GM19463 (cell line): ENCODE data around the gene IL16.

Source experiments
- ATAC-seq: cut with Tn5 transposase; IDR thresholded peaks from one replicate; pipeline ENCODE4 v1.9.1; 2021; ENCODE audit warnings: mild to moderate bottlenecking, moderate library complexity; ENCODE audit not compliant: unreplicated experiment

The IL16 gene

DNA sequence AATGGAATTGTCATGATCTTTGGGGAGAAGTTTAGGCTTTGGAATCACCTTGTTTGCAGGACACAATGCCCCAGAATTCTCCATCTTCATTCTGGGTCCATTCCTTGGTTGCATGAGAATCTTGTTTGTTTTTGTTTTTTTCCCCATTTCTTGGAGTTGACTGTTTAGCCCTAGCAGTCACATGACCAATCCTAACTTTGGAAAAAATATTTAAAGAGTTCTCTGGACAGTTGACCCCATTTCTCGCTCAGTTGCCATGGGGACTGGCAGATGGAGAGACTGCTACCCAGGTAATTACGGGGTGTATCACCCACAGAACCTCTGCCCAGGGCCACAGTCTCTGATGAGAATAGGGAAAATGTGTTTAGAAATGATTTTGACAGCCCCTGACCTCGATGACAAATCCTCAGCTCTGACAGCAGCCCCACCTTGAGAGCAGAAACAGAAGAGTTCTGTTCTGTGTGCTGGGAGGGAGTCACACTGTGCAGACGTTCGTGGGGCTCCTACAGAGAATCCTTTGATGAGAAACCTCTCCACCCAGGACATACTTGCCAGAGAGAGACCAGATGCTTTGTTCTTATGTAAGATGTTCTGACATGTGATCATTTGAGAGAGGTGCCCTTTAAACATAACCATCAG is 57.7 kb downstream of the IL16 start:
- ATAC-seq, result no peak

DNA sequence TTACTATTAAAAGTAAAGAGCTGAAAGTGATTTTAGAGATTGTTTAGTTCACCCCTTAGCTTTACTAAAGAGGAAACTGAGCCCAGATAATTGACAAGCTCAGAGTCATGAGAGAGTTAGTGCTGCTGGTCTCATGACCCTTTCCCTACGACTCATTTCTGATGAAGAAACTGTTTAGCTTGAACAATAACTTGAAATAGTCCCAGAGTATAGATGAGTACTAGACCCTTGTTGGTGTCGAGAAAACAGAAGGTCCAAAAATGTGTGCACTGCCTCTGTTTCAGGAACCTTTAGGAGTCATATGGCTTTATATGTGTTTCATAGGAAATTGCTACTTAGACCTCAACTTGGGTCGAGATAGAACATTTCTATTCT is 58.2 kb downstream of the IL16 start:
- ATAC-seq, result no peak

DNA sequence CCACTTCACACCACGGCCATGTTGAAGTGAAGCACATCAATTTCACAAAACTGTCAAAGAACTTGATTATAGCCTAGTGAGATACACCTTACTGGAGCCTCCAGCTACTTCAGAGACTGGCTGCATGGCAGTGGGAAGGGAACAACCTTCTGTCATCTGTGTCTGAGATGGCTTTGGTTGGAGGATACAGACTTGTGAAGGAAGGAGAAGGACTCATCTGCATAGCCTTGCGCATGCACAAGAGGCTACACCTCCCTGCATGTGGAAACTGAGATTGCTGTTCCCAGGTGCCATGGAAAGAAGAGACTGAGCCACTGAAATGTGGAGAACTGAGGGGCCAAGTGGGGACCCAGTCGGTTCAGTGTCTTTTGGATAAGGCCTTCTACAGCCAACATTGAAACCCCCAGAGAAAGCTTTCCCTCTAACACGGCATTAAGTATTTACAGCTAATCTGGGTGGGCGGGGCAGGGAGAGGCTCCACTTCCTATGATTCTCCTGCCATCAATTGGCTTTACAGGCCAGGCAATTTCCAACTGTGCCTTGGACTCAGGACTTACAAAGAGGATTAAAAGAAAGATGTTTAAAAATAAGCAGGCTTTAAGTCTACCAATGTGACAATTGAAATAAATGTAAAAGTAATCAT is 58.8 kb downstream of the IL16 start:
- no peak for ATAC-seq

DNA sequence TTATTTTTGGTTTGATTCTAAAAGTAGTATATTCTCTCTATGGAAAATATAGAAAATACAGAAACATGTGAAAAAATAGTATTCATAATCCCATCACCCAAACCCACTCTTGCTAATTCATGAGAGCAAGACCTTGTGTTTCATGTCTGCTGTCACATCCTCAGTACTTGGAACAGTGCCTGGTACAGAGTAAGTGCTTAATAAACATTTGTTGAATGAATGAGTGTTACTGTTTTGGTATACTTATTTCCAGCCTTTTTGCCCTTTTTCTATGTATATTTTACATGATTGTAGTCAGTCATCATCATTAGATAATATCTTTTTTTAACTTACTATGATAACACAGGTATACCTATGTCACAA is 59.3 kb downstream of the IL16 start:
- ATAC-seq, result no peak

GRCh38 chr15:81256916-81257315 is 60.2 kb downstream of the IL16 start:
- no peak for ATAC-seq

- ATAC-seq, result no peak
Observed at GRCh38 chr15:81257435-81257834, 60.8 kb downstream of the IL16 start.

DNA sequence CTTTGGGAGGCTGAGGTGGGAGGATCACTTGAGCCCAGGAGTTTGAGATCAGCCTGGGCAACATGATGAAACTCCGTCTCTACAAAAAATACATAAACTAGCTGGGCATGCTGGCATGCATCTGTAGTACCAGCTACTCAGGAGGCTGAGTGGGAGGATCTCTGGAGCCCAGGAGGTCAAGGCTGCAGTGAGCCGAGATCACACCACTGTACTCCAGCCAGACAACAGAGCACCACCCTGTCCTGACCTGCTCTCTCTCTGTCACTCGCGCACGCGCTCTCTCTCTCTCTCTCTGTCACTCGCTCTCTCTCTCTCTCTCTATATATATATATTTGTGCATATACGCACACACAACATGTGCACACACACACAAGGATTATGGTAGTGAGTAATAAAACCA is 61.8 kb downstream of the IL16 start:
- no peak for ATAC-seq

DNA sequence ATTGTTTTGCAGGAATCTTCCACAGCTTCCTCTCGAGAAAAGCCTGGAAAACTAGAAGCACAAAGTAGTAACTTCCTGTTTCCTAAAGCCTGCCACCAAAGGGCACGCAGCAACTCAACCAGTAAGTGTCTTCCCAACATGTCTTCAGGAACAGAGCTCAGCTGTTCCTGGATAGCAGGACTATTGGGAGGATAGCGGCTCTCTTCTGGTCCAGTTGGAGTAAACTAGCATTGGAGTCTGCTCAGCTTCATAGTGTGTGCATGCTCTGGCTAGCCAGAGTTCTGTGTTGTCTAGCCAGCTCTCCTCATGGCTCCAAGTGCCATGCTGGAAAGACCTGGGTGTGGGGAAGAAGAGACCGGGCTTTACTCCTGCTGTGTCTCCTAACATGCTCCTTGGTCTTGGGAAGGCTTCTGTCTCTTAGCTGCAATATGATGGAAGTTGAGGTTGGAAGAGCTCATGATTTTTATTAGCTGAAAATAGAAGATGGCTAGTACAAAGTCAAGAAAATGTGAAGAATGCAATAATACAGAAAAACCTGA is 63.1 kb downstream of the IL16 start:
- no peak for ATAC-seq

GRCh38 chr15:81261172-81261811 is 64.6 kb downstream of the IL16 start:
- no peak for ATAC-seq

DNA sequence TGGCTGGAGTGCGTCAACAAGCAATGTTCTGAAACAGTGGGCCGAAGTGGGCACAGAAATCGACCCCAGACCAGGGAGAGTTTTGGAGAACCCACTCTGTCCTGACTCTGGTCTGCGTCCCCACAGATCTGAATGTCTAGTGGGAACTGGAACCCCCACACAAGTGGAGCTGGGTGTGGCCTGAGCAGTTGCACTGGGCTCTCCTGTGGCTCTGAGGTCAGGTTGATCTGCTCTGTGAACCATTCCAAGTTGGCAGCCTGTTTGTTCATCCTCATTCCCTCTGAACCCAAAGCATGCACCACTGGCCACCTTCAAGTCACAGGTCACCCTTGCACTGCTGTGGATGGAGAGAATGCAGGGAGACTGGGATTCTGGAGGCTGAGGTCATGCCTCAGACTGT is 66.8 kb downstream of the IL16 start:
- no peak for ATAC-seq

- no peak for ATAC-seq
Observed at GRCh38 chr15:81264072-81264857, 67.6 kb downstream of the IL16 start.

GRCh38 chr15:81265256-81265943 is 68.7 kb downstream of the IL16 start:
- no peak for ATAC-seq

DNA sequence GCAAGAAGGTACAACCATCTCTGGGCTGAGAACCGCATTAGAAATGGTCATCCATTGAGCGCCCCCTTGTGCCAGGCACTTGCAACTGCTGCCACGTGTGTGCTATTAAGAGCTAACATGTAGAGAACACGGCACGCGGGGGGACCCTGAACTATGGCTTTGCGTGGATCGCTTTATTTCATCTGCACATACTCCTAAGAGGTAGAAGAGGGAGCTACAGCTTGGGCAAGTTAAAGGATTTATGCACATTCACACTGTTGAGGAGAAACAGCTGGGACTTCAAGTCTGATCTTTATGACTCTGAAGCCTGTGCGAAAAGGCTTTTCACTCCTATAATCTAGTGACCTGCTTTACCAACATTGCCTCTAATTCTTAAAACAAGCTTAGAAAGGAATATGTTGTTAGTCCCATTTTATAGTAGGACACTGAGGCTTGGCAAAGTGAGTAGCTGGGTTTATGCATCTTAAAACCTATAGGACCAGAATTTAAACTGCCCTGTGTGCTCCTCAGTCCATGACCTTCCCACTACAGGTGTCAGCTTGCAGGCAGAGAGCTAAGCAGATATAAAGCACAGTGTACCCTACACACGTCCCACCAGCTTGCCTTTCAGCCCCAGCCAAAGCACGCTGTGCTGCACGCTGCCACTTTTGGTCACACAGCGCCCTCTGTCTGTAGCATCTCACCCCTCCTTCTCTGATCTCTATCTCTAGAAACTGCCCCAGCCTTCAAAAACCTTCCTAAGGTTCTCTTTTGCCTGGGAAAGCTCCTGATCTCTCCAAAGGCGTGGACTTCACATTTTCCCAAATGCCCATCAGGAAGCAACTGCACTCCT is 69.5 kb downstream of the IL16 start:
- peak; percentile 82 for ATAC-seq

DNA sequence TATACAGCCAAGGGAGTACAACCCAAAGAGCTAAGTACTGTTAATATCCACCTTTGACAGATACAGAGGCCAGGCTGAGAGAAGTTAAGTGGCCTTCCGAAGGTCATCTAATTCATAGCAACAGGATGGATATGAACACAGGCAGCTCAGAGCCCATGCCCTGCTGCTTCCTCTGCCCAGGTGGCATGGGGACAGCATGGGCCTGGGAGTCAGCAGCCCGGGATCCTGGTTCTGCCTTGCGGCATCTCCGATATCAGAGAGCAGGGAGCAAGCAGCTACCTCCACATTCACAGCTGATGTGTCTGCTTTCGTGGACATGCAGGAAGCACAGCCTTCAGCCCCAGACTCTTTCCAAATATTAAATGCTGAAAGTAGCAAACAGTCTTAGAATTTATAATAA is 71.7 kb downstream of the IL16 start:
- no peak for ATAC-seq

- ATAC-seq, result no peak
Observed at GRCh38 chr15:81268881-81269601, 72.4 kb downstream of the IL16 start.

GRCh38 chr15:81270188-81270587 is 73.5 kb downstream of the IL16 start:
- no peak for ATAC-seq

- ATAC-seq, result no peak
Observed at GRCh38 chr15:81270781-81271491, 74.3 kb downstream of the IL16 start.

GRCh38 chr15:81271761-81272644 is 75.3 kb downstream of the IL16 start:
- ATAC-seq, result no peak
